HG03025 (cell line): Measurements from ENCODE around the gene WDTC1.

Source experiments
- ATAC-seq: cut with Tn5 transposase; IDR thresholded peaks from one replicate; pipeline ENCODE4 v1.9.1; 2021; ENCODE audit warnings: mild to moderate bottlenecking, moderate library complexity; ENCODE audit not compliant: unreplicated experiment, low FRiP score

Gene WDTC1

DNA sequence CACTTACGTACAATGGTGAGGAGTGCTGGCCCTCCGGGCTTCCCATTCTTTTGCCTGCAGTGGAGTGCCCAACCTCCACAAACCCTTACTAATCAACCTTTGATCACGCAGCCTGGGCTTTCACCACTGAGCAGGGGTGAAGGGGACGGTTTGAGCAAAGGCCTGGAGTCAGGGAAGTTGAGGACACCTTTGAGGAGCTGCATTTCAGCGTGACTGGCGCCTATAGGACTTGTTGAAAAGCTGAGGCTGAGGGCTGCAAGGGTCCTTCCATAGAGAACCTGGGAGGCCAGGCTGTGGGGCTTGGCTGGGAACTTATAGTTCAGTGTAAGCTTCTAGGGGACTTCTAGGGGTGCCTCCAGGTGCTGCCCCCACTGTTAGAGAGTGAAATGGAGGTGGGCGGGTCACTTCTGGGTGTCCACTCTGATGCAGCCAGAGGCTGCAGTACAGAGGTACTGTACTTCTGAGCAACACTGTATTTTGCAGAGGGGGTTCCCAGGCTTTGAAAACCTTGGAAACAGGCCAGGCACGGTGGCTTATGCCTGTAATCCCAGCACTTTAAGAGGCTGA is 117.2 kb downstream of the WDTC1 start:
- no peak for ATAC-seq

DNA sequence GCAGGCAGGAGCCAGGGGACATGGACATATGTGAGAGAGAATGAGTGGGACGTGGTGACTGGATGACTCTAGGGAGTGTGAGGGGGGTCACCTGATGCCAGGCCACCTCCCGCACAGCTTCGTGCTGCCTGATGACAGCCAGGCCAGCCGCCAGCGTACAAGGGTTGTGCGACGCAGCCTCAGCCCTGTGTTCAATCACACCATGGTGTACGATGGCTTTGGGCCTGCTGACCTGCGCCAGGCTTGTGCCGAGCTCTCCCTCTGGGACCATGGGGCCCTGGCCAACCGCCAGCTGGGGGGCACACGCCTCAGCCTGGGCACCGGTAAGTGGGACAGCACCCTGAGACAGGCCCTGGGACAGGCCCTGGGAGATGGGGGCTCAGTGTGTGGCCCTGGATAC is 118.7 kb downstream of the WDTC1 start:
- no peak for ATAC-seq

DNA sequence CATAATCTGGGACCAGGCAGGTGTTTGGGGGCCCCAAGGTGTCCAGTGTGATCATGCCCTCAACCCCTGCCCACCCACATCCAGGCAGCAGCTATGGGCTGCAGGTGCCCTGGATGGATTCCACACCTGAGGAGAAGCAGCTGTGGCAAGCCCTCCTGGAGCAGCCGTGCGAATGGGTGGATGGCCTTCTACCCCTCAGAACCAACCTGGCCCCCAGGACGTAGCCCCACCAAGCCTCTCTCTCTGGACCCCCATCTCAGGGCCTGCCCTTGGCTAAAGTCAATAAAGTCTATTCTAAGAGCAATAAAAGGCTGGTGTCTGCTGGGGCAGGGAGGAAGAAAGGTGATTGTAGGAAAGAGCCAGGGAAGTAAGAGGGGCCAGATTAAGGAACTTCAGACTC is 119.2 kb downstream of the WDTC1 start:
- ATAC-seq = no peak

DNA sequence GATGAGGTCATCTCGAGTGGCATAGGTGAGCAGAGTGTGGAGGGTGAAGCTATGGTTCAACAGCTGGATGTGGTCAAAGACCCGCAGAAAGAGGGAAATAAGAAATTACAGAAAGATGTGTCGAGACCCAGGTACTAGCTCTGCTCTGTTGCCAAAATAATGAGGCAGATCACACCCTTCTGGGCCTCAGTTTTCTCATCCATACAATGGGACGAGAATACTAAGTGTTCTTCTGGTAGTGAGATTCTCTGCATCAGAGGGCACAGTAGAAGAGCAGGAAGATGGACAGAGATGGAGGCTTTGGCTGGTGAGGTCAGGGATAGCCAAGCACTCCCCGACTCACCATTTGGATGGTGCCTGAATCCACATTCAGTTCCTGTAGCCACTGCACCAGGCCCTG is 121.3 kb downstream of the WDTC1 start:
- no peak for ATAC-seq

DNA sequence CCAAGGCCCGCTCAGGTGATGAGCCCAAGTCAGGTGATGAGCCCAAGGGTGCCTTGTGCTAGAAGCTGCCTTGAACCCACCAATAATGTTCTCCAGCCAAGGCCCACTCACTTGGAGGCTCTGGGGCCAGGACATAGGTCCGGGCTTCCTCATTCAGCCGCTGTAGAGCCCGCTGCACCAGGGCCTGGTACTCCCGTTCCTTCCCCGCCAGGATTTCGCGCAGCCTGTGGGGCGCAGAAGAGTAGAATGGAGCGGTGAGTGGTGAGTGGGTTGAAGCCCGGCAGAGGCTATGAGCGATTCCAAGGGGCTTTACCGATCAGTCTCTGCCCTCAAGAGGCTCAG is 121.8 kb downstream of the WDTC1 start:
- no peak for ATAC-seq

DNA sequence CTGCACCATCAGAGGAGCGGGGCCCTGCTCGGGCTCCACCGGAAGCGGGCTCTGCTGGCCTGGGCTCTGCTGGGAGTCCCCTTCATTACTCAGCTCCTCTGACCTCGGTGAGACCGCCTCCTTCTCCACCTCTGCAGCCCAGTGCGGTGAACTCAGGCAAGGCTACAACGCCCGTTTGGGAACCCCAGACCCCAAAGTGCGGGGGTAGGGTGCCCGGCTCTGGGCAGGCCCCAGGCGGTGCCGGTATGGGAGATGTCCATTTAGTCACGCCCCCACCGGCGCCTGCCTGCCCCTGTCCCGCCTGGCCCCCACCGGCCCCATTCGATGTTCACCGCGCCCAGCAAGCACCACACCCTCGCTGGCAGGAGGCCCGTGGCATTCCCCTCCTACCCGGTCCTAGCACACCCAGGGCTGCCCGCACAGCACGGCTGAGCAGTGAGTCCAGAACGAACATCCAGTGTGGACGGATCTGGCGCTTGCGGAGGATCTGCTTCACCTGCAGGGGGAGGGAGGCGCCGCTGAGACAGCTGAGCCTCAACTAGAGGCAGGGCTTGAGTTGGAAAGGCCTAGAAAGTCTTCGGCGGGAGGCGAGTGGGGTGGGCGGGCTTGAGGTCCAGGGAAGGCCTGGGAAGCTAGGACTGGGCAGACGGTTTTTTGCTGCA is 122.3 kb downstream of the WDTC1 start:
- no peak for ATAC-seq

DNA sequence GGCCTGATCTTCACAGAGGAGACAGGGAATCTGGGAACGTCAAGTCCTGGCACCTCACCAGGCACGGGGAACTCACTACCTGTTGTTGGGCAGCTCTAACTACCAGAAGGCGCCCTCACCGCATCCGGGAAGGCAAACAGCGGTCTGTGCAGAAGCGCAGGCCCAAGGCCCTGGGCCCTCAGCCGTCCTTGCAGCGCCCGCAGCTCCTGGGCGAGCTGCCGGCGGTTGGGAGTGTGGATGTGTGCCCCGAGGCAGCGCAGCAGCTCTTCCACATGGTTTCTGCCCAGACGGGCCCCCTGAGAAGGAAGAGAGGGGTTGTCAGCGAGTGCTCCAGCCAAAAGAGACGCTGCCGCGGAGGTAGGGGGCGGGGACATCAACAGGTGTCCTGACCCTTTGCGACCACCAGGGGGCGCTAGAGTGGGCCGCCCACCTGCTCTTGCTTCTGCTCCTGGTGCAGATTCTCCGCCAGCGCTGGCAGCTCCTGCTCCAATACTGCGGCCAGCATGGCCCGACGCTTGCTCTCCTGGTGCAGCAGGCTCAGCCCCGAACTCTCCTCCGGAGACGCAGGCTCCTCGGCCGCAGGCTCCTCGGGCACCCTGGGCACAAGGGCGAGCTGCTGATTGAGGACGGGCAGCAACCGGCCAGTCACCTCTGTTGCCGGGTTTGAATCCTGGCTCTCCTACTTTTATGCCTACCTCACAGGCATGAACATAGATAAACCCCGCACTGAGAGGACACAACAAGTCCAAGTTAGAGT is 123.0 kb downstream of the WDTC1 start:
- ATAC-seq = no peak
